CD4-positive, alpha-beta T cell treated with Interleukin-2 at 100 ng/mL for 4 hours (primary cell): ENCODE results near the gene SNTG2.

Experiments used
- DNase-seq: peaks from one replicate; pipeline ENCODE4 v3.0.0-alpha.2; 2020; ENCODE audit warnings: low spot score

SNTG2 gene

GRCh38 chr2:1319393-1319792 lies 368.7 kb downstream of the SNTG2 start:
- no peak for DNase-seq

- DNase-seq = no peak
Observed at GRCh38 chr2:1321321-1321720, 370.7 kb downstream of the SNTG2 start.

GRCh38 chr2:1324884-1325283 lies 374.2 kb downstream of the SNTG2 start:
- no peak for DNase-seq

- no peak for DNase-seq
Observed at GRCh38 chr2:1328684-1329083, 378.0 kb downstream of the SNTG2 start.

- DNase-seq = no peak
Observed at GRCh38 chr2:1339388-1340140, 388.9 kb downstream of the SNTG2 start.

- no peak for DNase-seq
Observed at GRCh38 chr2:1340141-1340512, 389.5 kb downstream of the SNTG2 start.

GRCh38 chr2:1341404-1342120 lies 390.9 kb downstream of the SNTG2 start:
- no peak for DNase-seq

- DNase-seq = no peak
Observed at GRCh38 chr2:1348789-1349188, 398.1 kb downstream of the SNTG2 start.

GRCh38 chr2:1350111-1350510 lies 399.5 kb downstream of the SNTG2 start:
- no peak for DNase-seq

GRCh38 chr2:1353124-1353523 lies 402.5 kb downstream of the SNTG2 start:
- DNase-seq = no peak

- DNase-seq = no peak
Observed at GRCh38 chr2:1353543-1353942, 402.9 kb downstream of the SNTG2 start.

- no peak for DNase-seq
Observed at GRCh38 chr2:1360144-1360543, 409.5 kb downstream of the SNTG2 start.

- DNase-seq = no peak
Observed at GRCh38 chr2:1360557-1361250, 410.1 kb downstream of the SNTG2 start.

GRCh38 chr2:1363367-1363766 lies 412.7 kb downstream of the SNTG2 start:
- no peak for DNase-seq

- no peak for DNase-seq
Observed at GRCh38 chr2:1366546-1367134, 416.0 kb downstream of the SNTG2 start.

GRCh38 chr2:1367601-1368000 lies 417.0 kb downstream of the SNTG2 start:
- no peak for DNase-seq

GRCh38 chr2:1369905-1370304 lies 419.3 kb downstream of the SNTG2 start:
- DNase-seq = no peak

- DNase-seq = no peak
Observed at GRCh38 chr2:1370461-1370860, 419.8 kb downstream of the SNTG2 start.

GRCh38 chr2:1371082-1371481 lies 420.4 kb downstream of the SNTG2 start:
- no peak for DNase-seq

GRCh38 chr2:1373830-1374229 lies 423.2 kb downstream of the SNTG2 start:
- DNase-seq = no peak

- no peak for DNase-seq
Observed at GRCh38 chr2:1374287-1374686, 423.6 kb downstream of the SNTG2 start.

- DNase-seq = no peak
Observed at GRCh38 chr2:1375794-1376193, 425.1 kb downstream of the SNTG2 start.

- DNase-seq = no peak
Observed at GRCh38 chr2:1377473-1377872, 426.8 kb downstream of the SNTG2 start.
